Heart left ventricle (tissue), 13 donors: ENCODE data around the gene PTPRO.

Experiments
- POLR2A ChIP-seq, 2 donors: fragments of 450-650 bp; IDR thresholded peaks; one replicate each; pipeline ENCODE4 v1.6.1; 2017; ENCODE audit warnings: antibody characterized with exemption in 2 of 2, mild to moderate bottlenecking in 2 of 2, moderate library complexity in 2 of 2
- TF ChIP-seq, protein P1 (sequence below), 12 donors: fragments of 200-600 bp; sonication (generic) in 4 of 12; IDR thresholded peaks; one replicate each; pipeline versions ENCODE4 v1.5.0 to v1.8.0; 2018 to 2022; ENCODE audit warnings: antibody characterized with exemption in 12 of 12, mild to moderate bottlenecking in 5 of 12
- donor health status: ischemic (EF 13 %, LVEDD 7.1; RV severe dilation, severe dysfunction).
- donor health status: DM: no; HTN: yes; CAD: no.
- donor health status: DM: no; HTN: no; CAD: no.
- donor health status: ischemic (EF 25% LVEDD 6.9; RV normal size, moderate dysfunction).
- donor health status: ischemic (EF 25% LVEDD 5.7; RV mildly dilated, moderate dysfunction).
- donor health status: ischemic (EF 35%, LVEDD 5.7; RV mildly dilated, moderate dysfunction).
- donor health status: nonischemic (EF 11% LVEDD 7.7; RV severe dilation, severe dysfunction).
- donor health status: DM: yes; HTN: yes; CAD: no.
- donor health status: PGD.
- donor health status: ischemic (EF 29% LVEDD 5.4; RV normal size, mild dysfunction).
- donor health status: nonischemic (EF 23%, LVEDD 6.1; RV moderate dilation, normal function).

DNA sequence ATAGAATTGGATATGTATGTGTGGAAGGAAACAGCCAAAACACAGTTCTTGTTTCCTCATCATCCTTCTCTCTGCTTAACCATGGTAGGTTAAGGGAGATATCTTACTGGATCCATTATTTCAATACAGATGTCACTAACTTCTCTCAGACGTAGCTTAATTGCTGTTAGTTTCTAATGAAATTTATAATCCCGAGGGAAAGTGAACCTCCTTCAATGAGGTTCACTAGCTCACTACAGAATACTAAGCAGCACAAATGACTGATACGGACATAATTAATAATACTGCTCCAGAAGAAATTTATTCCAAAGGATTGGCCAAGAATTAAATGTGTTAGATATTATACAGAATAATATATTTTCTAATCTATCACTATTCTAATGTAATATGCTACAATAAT is 28.6 kb upstream of the PTPRO start:
- TF ChIP-seq POLR2A (IDR thresholded peaks at IDR 0.05) = no peak
- TF ChIP-seq, protein P1, sequence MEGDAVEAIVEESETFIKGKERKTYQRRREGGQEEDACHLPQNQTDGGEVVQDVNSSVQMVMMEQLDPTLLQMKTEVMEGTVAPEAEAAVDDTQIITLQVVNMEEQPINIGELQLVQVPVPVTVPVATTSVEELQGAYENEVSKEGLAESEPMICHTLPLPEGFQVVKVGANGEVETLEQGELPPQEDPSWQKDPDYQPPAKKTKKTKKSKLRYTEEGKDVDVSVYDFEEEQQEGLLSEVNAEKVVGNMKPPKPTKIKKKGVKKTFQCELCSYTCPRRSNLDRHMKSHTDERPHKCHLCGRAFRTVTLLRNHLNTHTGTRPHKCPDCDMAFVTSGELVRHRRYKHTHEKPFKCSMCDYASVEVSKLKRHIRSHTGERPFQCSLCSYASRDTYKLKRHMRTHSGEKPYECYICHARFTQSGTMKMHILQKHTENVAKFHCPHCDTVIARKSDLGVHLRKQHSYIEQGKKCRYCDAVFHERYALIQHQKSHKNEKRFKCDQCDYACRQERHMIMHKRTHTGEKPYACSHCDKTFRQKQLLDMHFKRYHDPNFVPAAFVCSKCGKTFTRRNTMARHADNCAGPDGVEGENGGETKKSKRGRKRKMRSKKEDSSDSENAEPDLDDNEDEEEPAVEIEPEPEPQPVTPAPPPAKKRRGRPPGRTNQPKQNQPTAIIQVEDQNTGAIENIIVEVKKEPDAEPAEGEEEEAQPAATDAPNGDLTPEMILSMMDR (IDR thresholded peaks at IDR 0.05) = no peak
